MCF 10A (cell line): Measurements from ENCODE around the gene ARHGAP10. TPM values are rescaled to one million over a fixed set of nuclear protein-coding genes. Genes with fewer than 3 reads are reported as not detected.

ENCODE experiments used
- BruUV-seq: library from RNA; stranded (reverse); fragments of 400-500 nt; replicated peaks from 2 replicates; lab custom pipeline; 2021; lab: Mats Ljungman, UMichigan
- CTCF ChIA-PET: fragments of 300-600 bp; sonication (Branson Sonifier 250); formaldehyde crosslinking; extraction: SDS; loops from one replicate; lab custom pipeline; 2021; ENCODE audit warnings: antibody characterized with exemption, inconsistent platforms; lab: Yijun Ruan, JAX
- POLR2A ChIA-PET: fragments of 300-600, 350-650 bp; sonication (Branson Sonifier 250); formaldehyde crosslinking; extraction: SDS; loops from one replicate; lab custom pipeline; 2020; ENCODE audit warnings: antibody characterized with exemption, inconsistent platforms; lab: Yijun Ruan, JAX
- DNase-seq: peaks from one replicate; pipeline ENCODE4 v3.0.0-alpha.2; 2018; ENCODE audit not compliant: unreplicated experiment
- H3K27ac Mint-ChIP-seq: one replicate; pipeline ENCODE4 v1.8.0; 2022; ENCODE audit warnings: mild to moderate bottlenecking, low read depth, mixed read lengths; ENCODE audit not compliant: unreplicated experiment
- H3K27me3 Mint-ChIP-seq: one replicate; pipeline ENCODE4 v1.8.0; 2022; ENCODE audit warnings: mixed read lengths; ENCODE audit not compliant: insufficient read depth, unreplicated experiment
- H3K36me3 Mint-ChIP-seq: one replicate; pipeline ENCODE4 v1.8.0; 2022; ENCODE audit warnings: mild to moderate bottlenecking, moderate library complexity, mixed read lengths; ENCODE audit not compliant: insufficient read depth, unreplicated experiment
- H3K4me1 Mint-ChIP-seq: one replicate; pipeline ENCODE4 v1.8.0; 2022; ENCODE audit warnings: mixed read lengths; ENCODE audit not compliant: insufficient read depth, unreplicated experiment
- H3K4me3 Mint-ChIP-seq: one replicate; pipeline ENCODE4 v1.8.0; 2022; ENCODE audit warnings: mild to moderate bottlenecking, moderate library complexity, mixed read lengths; ENCODE audit not compliant: unreplicated experiment
- H3K9me3 Mint-ChIP-seq: one replicate; pipeline ENCODE4 v1.8.0; 2022; ENCODE audit warnings: mixed read lengths; ENCODE audit not compliant: unreplicated experiment
- intact Hi-C: fragments of 100-400 bp; cut with micrococcal nuclease; formaldehyde crosslinking; loops from 2 replicates; pipeline ENCODE4 v1.14.1; 2022
- total RNA-seq: library from RNA; stranded (reverse); gene quantifications from 2 replicates; pipeline ENCODE4 v1.2.3, GENCODE V29; 2022
- TF ChIP-seq, protein P1 (sequence below): fragments of 200-600 bp; IDR thresholded peaks from one replicate; pipeline ENCODE4 v1.8.0; 2022; ENCODE audit warnings: antibody characterized with exemption, mild to moderate bottlenecking; ENCODE audit not compliant: unreplicated experiment

Gene ARHGAP10
- total RNA-seq, 1 experiment from 2014 or later = 22.4 TPM

DNA sequence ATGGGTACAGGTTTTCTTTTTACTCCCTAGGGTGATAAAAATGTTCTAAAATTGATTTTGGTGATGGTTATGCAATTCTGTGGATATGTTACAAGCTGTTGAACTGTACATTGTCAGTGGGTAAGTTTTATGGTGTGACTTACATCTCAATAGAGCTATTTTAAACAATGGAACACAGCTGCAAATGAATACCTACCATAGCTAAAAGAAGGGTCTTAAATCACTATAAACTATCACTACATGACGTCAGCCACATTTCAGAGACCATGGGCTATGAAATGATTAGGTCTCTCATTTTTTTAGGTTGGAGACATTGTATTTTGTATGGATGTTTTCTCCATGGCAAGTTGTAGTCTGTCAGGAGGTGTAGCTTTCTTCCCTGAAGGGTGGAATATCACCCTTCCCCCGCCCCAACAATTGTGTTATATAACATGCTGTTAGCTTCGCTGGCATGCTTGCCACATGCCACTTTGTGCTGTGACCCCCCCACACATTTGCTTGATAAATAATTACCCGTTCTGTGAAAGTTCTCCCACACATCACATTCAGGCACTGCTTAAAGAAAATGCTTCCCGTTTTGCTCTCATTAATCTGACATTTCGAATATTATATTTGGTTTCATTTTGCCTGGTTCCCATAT is 159.7 kb downstream of the ARHGAP10 start:
- no peak overlapping the region for H3K27ac Mint-ChIP-seq
- CTCF ChIA-PET = interaction anchor here (0.5 to 1.7 kb wide), 2 partner anchors 25 to 68 kb away, joined by 3 to 5 read pairs; no protein-coding TSS in a partner anchor
- POLR2A ChIA-PET = no interaction called here

DNA sequence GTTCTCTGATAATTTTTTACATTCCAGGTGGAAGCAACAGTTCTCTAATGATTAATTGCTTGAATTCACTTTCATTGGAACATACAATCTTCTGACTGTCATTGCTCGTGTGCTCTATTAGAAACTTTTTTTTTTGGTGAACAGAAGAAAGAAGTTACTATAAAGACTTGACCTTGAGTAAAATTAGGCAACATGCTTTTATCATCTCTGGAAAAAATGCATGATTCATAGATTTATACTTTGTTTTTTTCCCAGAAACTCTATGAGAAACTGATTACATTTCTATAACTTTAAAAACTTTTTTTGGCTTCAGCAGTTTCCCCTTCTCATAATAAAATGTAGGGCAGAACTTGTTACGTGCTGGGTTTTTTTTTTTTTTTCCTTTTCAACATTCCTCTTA is 167.6 kb downstream of the ARHGAP10 start:
- H3K27ac Mint-ChIP-seq = no peak overlapping the region
- DNase-seq = peak; percentile 4
- CTCF ChIA-PET = no interaction called here
- no peak overlapping the region for H3K4me3 Mint-ChIP-seq
- H3K4me1 Mint-ChIP-seq = peaks cover 12% of the 10 kb centered on the region
- TF ChIP-seq, protein P1, sequence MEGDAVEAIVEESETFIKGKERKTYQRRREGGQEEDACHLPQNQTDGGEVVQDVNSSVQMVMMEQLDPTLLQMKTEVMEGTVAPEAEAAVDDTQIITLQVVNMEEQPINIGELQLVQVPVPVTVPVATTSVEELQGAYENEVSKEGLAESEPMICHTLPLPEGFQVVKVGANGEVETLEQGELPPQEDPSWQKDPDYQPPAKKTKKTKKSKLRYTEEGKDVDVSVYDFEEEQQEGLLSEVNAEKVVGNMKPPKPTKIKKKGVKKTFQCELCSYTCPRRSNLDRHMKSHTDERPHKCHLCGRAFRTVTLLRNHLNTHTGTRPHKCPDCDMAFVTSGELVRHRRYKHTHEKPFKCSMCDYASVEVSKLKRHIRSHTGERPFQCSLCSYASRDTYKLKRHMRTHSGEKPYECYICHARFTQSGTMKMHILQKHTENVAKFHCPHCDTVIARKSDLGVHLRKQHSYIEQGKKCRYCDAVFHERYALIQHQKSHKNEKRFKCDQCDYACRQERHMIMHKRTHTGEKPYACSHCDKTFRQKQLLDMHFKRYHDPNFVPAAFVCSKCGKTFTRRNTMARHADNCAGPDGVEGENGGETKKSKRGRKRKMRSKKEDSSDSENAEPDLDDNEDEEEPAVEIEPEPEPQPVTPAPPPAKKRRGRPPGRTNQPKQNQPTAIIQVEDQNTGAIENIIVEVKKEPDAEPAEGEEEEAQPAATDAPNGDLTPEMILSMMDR = no peak
- H3K9me3 Mint-ChIP-seq = peaks cover 7% of the 10 kb centered on the region
- peaks cover 15% of the 10 kb centered on the region for H3K36me3 Mint-ChIP-seq
- POLR2A ChIA-PET = no interaction called here
- intact Hi-C loops = no loop called here
- no TSS peak for BruUV-seq
- no peaks in the 10 kb centered on the region for H3K27me3 Mint-ChIP-seq

More for the DNA sequence above, 159.7 kb downstream of the ARHGAP10 start:
- intact Hi-C loops = no loop called here
- no TSS peak for BruUV-seq
- Mint-ChIP-seq H3K36me3 (peaks cover 47% of the 10 kb centered on the region), H3K27me3 (no peaks in the 10 kb centered on the region), H3K4me1 (no peaks in the 10 kb centered on the region), H3K4me3 (no peak overlapping the region), H3K9me3 (no peaks in the 10 kb centered on the region)
- TF ChIP-seq, protein P1 = no peak
- DNase-seq = no peak

DNA sequence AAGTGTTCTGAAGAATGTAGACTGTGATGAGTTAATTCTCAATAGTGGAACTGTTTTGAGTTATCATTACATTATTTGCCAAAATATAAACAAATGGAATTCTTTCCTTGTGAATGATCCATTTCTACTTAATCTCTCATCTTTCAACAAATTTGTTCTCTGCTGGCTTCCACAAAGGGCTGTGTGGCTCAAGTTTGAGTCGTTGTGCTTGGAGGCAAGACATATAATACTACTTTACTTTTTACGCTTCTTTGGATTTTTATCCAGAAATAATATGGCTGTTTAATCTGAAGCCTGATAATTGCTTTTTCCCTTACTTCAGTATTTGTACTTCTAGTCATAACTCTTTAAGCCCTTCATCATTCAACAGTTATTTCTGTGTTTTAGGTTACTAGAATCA is 169.5 kb downstream of the ARHGAP10 start:
- no peaks in the 10 kb centered on the region for H3K27me3 Mint-ChIP-seq
- H3K4me1 Mint-ChIP-seq = peaks cover 12% of the 10 kb centered on the region
- no peak for DNase-seq
- H3K4me3 Mint-ChIP-seq = no peak overlapping the region
- peaks cover 7% of the 10 kb centered on the region for H3K36me3 Mint-ChIP-seq
- no TSS peak for BruUV-seq
- ChIA-PET POLR2A (interaction anchor here (0.6 kb wide), 1 partner anchor 9 kb away, joined by 4 read pairs; no protein-coding TSS in a partner anchor), CTCF (no interaction called here)
- H3K9me3 Mint-ChIP-seq = peaks cover 7% of the 10 kb centered on the region
- TF ChIP-seq, protein P1 = no peak
- intact Hi-C loops = no loop called here
- no peak overlapping the region for H3K27ac Mint-ChIP-seq

DNA sequence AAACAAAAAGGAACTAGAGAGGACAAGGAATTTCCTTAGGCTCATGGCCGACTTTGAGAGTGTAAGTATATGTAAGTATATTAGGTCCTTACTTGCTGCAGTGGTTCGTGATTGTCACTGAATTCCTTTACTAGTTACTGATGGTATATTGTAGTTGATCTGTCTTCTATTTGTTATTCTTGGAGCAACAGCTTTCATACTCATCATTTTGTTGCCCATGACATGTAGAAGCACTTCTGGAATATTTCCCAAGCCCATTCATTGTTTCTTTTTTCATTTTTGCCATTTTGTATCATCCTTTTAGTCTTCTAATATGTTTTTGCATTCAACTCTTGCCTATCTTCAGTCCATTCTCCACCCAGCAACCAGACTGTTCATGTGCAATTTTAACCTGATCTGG is 170.0 kb downstream of the ARHGAP10 start:
- no peak overlapping the region for H3K27ac Mint-ChIP-seq
- H3K4me3 Mint-ChIP-seq = no peak overlapping the region
- no peaks in the 10 kb centered on the region for H3K27me3 Mint-ChIP-seq
- TF ChIP-seq, protein P1 = no peak
- peaks cover 12% of the 10 kb centered on the region for H3K4me1 Mint-ChIP-seq
- intact Hi-C loops = no loop called here
- H3K36me3 Mint-ChIP-seq = peaks cover 7% of the 10 kb centered on the region
- peaks cover 7% of the 10 kb centered on the region for H3K9me3 Mint-ChIP-seq
- no peak for DNase-seq
- ChIA-PET CTCF (no interaction called here), POLR2A (interaction anchor here (0.7 kb wide), 1 partner anchor 15 kb away, joined by 3 read pairs; no protein-coding TSS in a partner anchor)
- no TSS peak for BruUV-seq
